HepG2 (cell line): Measurements from ENCODE around the gene SYPL2. TPM values are rescaled to one million over a fixed set of nuclear protein-coding genes. Genes with fewer than 3 reads are reported as not detected.

ENCODE experiments used
- BCL3 ChIP-seq: sonication (generic); formaldehyde crosslinking; IDR thresholded peaks from 2 replicates; pipeline ENCODE4 v1.5.1; 2020; ENCODE audit warnings: mild to moderate bottlenecking, missing genetic modification reagents, moderate library complexity
- EHMT2 ChIP-seq: fragments of 200-600 bp; sonication (generic); IDR thresholded peaks from 2 replicates; pipeline ENCODE4 v1.7.0; 2017; ENCODE audit warnings: antibody characterized with exemption, low read depth, low read length, borderline replicate concordance
- IKZF4 ChIP-seq: sonication (generic); formaldehyde crosslinking; IDR thresholded peaks from 2 replicates; pipeline ENCODE4 v1.5.1; 2020; ENCODE audit warnings: borderline replicate concordance, mild to moderate bottlenecking, low read depth, missing genetic modification reagents; ENCODE audit errors: not compliant biosample characterization
- IRF1 ChIP-seq: sonication (generic); formaldehyde crosslinking; IDR thresholded peaks from 2 replicates; pipeline ENCODE4 v1.4.0; 2020; ENCODE audit warnings: low read depth, mild to moderate bottlenecking, missing genetic modification reagents
- MLLT10 ChIP-seq: sonication (generic); formaldehyde crosslinking; IDR thresholded peaks from 2 replicates; pipeline ENCODE4 v1.4.0; 2020; ENCODE audit warnings: missing genetic modification reagents
- MTA3 ChIP-seq: sonication (generic); formaldehyde crosslinking; IDR thresholded peaks from 2 replicates; pipeline ENCODE4 v1.4.0; 2020; ENCODE audit warnings: missing genetic modification reagents
- PRDM4 ChIP-seq: sonication (generic); formaldehyde crosslinking; IDR thresholded peaks from 2 replicates; pipeline ENCODE4 v1.9.0; 2021; ENCODE audit warnings: missing genetic modification reagents, borderline replicate concordance
- PRPF4 ChIP-seq: fragments of 200-400 bp; formaldehyde crosslinking; IDR thresholded peaks from 2 replicates; pipeline ENCODE4 v1.6.1; 2016; ENCODE audit warnings: low read length, low read depth; ENCODE audit not compliant: poor library complexity, severe bottlenecking
- SMARCE1 ChIP-seq: fragments of 450-650 bp; IDR thresholded peaks from 2 replicates; pipeline ENCODE4 v1.6.1; 2017; ENCODE audit warnings: borderline replicate concordance
- SP4 ChIP-seq: sonication (generic); formaldehyde crosslinking; IDR thresholded peaks from 2 replicates; pipeline ENCODE4 v1.8.1; 2023; ENCODE audit warnings: mild to moderate bottlenecking, missing genetic modification reagents
- ZMYM3 ChIP-seq: sonication (generic); formaldehyde crosslinking; IDR thresholded peaks from 2 replicates; pipeline ENCODE4 v1.5.1; 2020; ENCODE audit warnings: mild to moderate bottlenecking, missing genetic modification reagents
- ZNF256 ChIP-seq: sonication (generic); formaldehyde crosslinking; conservative IDR thresholded peaks from 2 replicates; pipeline ENCODE4 v1.4.0; 2020; ENCODE audit warnings: missing genetic modification reagents
- ZNF296 ChIP-seq: sonication (generic); formaldehyde crosslinking; conservative IDR thresholded peaks from 2 replicates; pipeline ENCODE4 v1.5.0; 2020; ENCODE audit warnings: mild to moderate bottlenecking, missing genetic modification reagents
- ZNF510 ChIP-seq: sonication (generic); formaldehyde crosslinking; IDR thresholded peaks from 2 replicates; pipeline ENCODE4 v1.4.0; 2020; ENCODE audit warnings: low read depth, mild to moderate bottlenecking, missing genetic modification reagents
- ZNF780A ChIP-seq: sonication (generic); formaldehyde crosslinking; IDR thresholded peaks from 2 replicates; pipeline ENCODE4 v1.8.0; 2022; ENCODE audit warnings: mild to moderate bottlenecking, missing genetic modification reagents, moderate library complexity
- ZNF784 ChIP-seq: sonication (generic); formaldehyde crosslinking; IDR thresholded peaks from 2 replicates; pipeline ENCODE4 v1.5.1; 2020; ENCODE audit warnings: missing genetic modification reagents, mild to moderate bottlenecking, borderline replicate concordance
- ZSCAN29 ChIP-seq: sonication (generic); formaldehyde crosslinking; conservative IDR thresholded peaks from 2 replicates; pipeline ENCODE4 v1.4.0; 2020; ENCODE audit warnings: mild to moderate bottlenecking, missing genetic modification reagents
- ZXDC ChIP-seq: sonication (generic); formaldehyde crosslinking; IDR thresholded peaks from 2 replicates; pipeline ENCODE4 v1.5.0; 2020; ENCODE audit warnings: mild to moderate bottlenecking, missing genetic modification reagents
- polyA plus RNA-seq, 8 experiments: library from polyadenylated mRNA; depleted of rRNA in 3 of 8; stranded (reverse) in 7 of 8; unstranded in 1 of 8; fragments of >200 nt; fragmentation: Illumina TruSeq in 4 of 8; extraction: Trizol in 4 of 8; gene quantifications; 2 replicates each; pipeline versions ENCODE4 v1.2.1 to v1.2.3, GENCODE V29; 2011 to 2016; ENCODE audit warnings: low read depth in 4 of 8, missing spikeins in 1 of 8, mixed read lengths in 1 of 8; ENCODE audit not compliant: insufficient read depth in 1 of 8
- total RNA-seq, 5 experiments: library from RNA; depleted of rRNA; stranded (reverse); fragments of >200 nt; fragmentation: Illumina TruSeq; extraction: Trizol; gene quantifications; 2 replicates each; pipeline ENCODE4 v1.2.3, GENCODE V29; 2016; ENCODE audit warnings: low read depth in 1 of 5
- TF ChIP-seq, protein P1 (sequence below): IDR thresholded peaks from 2 replicates; pipeline ENCODE4 v1.6.1; 2016; ENCODE audit warnings: low read depth, borderline replicate concordance

Gene SYPL2
- total and polyA plus RNA-seq, 2 of the 13 experiments (the other 11 are each of a cell fraction or from before 2014, with no cell fraction given): 0.17 to 0.24 TPM

DNA sequence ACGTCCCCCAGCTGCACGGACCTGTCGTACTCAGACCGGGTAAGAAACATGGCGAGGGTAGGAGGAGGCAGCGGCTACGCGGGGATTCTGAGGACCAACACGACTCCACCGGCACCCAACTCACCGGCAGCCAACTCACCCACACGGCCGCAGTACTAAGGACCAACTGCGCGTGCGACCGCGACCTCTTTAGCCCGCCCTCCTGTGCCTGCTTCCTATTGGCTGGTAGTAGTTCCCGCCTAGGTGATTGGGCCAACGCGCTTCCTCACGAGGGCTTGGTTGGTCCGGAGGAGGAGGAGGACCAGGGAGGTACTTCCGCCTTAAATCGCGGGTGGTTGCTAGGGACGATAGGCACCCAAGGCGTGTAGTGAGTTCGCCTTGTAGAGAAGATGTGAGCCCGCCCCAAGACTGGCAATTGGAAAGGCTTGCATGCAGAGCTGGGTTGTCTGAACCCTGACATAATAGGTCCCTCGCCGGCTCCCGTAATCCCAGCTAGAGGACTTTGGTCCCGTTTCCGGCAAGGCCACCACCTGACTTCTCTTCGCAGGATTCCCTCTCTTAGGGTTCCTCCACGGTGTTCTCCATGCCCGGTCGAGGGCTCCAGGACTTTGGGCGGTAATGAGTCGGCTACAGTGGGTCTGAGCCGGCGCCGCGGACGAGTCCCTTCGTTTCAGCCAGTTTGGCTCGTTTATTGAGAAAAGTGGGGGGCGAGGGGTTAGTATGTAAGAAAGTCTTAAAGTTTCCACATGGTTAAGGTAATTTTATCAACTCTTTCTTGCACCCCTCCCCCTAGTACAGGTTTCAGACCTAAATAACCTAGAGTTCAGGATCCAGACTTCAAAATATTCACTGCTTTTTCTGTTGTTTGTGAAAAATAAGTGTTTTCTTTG is 39.8 kb upstream of the SYPL2 start, which contains the start of gene PSMA5 (continued):
- peak; percentile 47; the same call in 1 of the 2 replicates for TF ChIP-seq ZSCAN29 (CRISPR knock-in tag)
- no peak for TF ChIP-seq MTA3 (CRISPR knock-in tag)
- peak; percentile 77; the same call in 1 of the 2 replicates for TF ChIP-seq SP4 (CRISPR knock-in tag)
- TF ChIP-seq SMARCE1: no peak
- no peak; the same call in 1 of the 2 replicates for TF ChIP-seq BCL3 (CRISPR knock-in tag)
- no peak for TF ChIP-seq ZNF784 (CRISPR knock-in tag)
- peak; percentile 79 for TF ChIP-seq IKZF4 (CRISPR knock-in tag)
- 0 out of 2 replicates have a peak, but pooled peaks have one; percentile 31 for TF ChIP-seq ZNF256 (CRISPR knock-in tag)
- no peak for TF ChIP-seq ZNF296 (CRISPR knock-in tag)
- no peak for TF ChIP-seq ZNF780A (CRISPR knock-in tag)
- no peak; the same call in 1 of the 2 replicates for TF ChIP-seq ZMYM3 (CRISPR knock-in tag)
- peak; percentile 89; the same call in 1 of the 2 replicates for TF ChIP-seq EHMT2
- no peak for TF ChIP-seq MLLT10
- no peak for TF ChIP-seq IRF1 (CRISPR knock-in tag)
- no peak for TF ChIP-seq PRDM4
- TF ChIP-seq ZNF510 (CRISPR knock-in tag): no peak
- TF ChIP-seq, protein P1, sequence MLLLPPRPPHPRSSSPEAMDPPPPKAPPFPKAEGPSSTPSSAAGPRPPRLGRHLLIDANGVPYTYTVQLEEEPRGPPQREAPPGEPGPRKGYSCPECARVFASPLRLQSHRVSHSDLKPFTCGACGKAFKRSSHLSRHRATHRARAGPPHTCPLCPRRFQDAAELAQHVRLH (CRISPR knock-in tag): 0 out of 2 replicates have a peak, but pooled peaks have one; percentile 46
- TF ChIP-seq PRPF4: no peak
- TF ChIP-seq ZXDC (CRISPR knock-in tag): no peak; the same call in 1 of the 2 replicates
